Measurements from ENCODE around the gene OR51V1.

DNA sequence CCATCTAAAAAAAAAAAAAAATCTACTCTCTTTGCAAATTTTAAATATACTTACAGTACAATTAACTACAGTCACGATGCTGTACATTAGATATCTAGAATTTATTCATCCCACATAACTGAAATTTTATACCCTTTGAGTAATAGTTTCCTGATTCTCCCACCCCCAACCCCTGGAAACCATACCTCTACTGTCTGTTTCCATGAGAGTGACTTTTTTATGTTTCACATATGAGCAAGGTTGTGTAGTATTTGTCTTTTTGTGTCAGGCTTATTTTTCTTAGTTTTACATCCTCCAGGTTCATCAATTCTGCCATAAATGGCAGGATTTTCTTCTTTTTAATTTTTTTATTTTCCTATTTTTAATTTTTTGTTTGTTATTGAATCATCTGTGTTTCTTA, 23.2 kb upstream of the OR51V1 start:
- TF ChIP-seq, protein P1, sequence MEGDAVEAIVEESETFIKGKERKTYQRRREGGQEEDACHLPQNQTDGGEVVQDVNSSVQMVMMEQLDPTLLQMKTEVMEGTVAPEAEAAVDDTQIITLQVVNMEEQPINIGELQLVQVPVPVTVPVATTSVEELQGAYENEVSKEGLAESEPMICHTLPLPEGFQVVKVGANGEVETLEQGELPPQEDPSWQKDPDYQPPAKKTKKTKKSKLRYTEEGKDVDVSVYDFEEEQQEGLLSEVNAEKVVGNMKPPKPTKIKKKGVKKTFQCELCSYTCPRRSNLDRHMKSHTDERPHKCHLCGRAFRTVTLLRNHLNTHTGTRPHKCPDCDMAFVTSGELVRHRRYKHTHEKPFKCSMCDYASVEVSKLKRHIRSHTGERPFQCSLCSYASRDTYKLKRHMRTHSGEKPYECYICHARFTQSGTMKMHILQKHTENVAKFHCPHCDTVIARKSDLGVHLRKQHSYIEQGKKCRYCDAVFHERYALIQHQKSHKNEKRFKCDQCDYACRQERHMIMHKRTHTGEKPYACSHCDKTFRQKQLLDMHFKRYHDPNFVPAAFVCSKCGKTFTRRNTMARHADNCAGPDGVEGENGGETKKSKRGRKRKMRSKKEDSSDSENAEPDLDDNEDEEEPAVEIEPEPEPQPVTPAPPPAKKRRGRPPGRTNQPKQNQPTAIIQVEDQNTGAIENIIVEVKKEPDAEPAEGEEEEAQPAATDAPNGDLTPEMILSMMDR (IDR thresholded peaks at IDR 0.05): no peak
- TF ChIP-seq POLR2A (IDR thresholded peaks at IDR 0.05): no peak
